ENCODE data around the gene CEP57. TPM values are rescaled to one million over a fixed set of nuclear protein-coding genes. Genes with fewer than 3 reads are reported as not detected.

Gene CEP57
- total and polyA plus RNA-seq, 2 of the 13 experiments (the other 11 are each of a cell fraction or from before 2014, with no cell fraction given): 34.3 to 59.4 TPM

- 0 out of 2 replicates have a peak, but pooled peaks have one; percentile 15 for TF ChIP-seq TFE3 (CRISPR knock-in tag; IDR thresholded peaks at IDR 0.05)
- TF ChIP-seq ZNF547 (CRISPR knock-in tag; IDR thresholded peaks at IDR 0.05): peak; percentile 91
- no peak for TF ChIP-seq ZBTB14 (CRISPR knock-in tag; IDR thresholded peaks at IDR 0.05)
- no peak for TF ChIP-seq MAFG (CRISPR knock-in tag; IDR thresholded peaks at IDR 0.05)
- TF ChIP-seq ZNF205 (CRISPR knock-in tag; IDR thresholded peaks at IDR 0.05): no peak; the same call in none of the 2 replicates
- no peak for TF ChIP-seq ZNF180 (CRISPR knock-in tag; IDR thresholded peaks at IDR 0.05; ENCODE audit: borderline replicate concordance, low read depth)
- TF ChIP-seq ZNF18 (CRISPR knock-in tag; IDR thresholded peaks at IDR 0.05; ENCODE audit: insufficient replicate concordance): peak; percentile 79
- TF ChIP-seq ZNF142 (CRISPR knock-in tag; IDR thresholded peaks at IDR 0.05): no peak
- peak; percentile 81; the same call in 1 of the 2 replicates for TF ChIP-seq TSC22D2 (CRISPR knock-in tag; IDR thresholded peaks at IDR 0.05; ENCODE audit: borderline replicate concordance)
- TF ChIP-seq ZFP36 (IDR thresholded peaks at IDR 0.05; ENCODE audit: borderline replicate concordance, low read depth, low read length, partially characterized antibody): no peak
- TF ChIP-seq KLF16 (CRISPR knock-in tag; IDR thresholded peaks at IDR 0.05): peak in 1 of 2 experiments; percentile 96; a peak in 1 of 4 replicates
- TF ChIP-seq ZNF629 (CRISPR knock-in tag; conservative IDR thresholded peaks at IDR 0.05): no peak
- TF ChIP-seq JUND (CRISPR knock-in tag; IDR thresholded peaks at IDR 0.05): peak; percentile 75
- TF ChIP-seq ATF3 (CRISPR knock-in tag; IDR thresholded peaks at IDR 0.05): peak; percentile 43; the same call in 1 of the 2 replicates
- TF ChIP-seq FIP1L1 (IDR thresholded peaks at IDR 0.05; ENCODE audit: borderline replicate concordance, insufficient read depth, low read depth, low read length): peak; percentile 92; the same call in 1 of the 2 replicates
These were observed 684 bp upstream of the CEP57 start, which contains the start of gene FAM76B (continued) for GRCh38 chr11:95789506-95790122.
